HepG2 (cell line): Measurements from ENCODE around the gene RBBP8NL. TPM values are rescaled to one million over a fixed set of nuclear protein-coding genes. Genes with fewer than 3 reads are reported as not detected.
A peak's percentile ranks its signal among the peaks of the same experiment; 100 is the strongest.

Experiments used
- AGO2 ChIP-seq: fragments of 200-400 bp; formaldehyde crosslinking; optimal IDR thresholded peaks from 2 replicates; pipeline ENCODE3; 2017; ENCODE audit warnings: mild to moderate bottlenecking, low read depth, low read length, moderate library complexity
- CCDC6 ChIP-seq: sonication (generic); formaldehyde crosslinking; IDR thresholded peaks from 2 replicates; pipeline ENCODE4 v1.8.1; 2022; ENCODE audit warnings: mild to moderate bottlenecking, missing genetic modification reagents, moderate library complexity
- DZIP1 ChIP-seq: sonication (generic); formaldehyde crosslinking; IDR thresholded peaks from 2 replicates; pipeline ENCODE4 v1.5.0; 2020; ENCODE audit warnings: mild to moderate bottlenecking, missing genetic modification reagents
- ELF1 ChIP-seq: sonication (generic); formaldehyde crosslinking; IDR thresholded peaks from 2 replicates; pipeline ENCODE4 v1.4.0; 2020; ENCODE audit warnings: missing genetic modification reagents
- GFI1 ChIP-seq: sonication (generic); formaldehyde crosslinking; IDR thresholded peaks from 2 replicates; pipeline ENCODE4 v1.5.0; 2020; ENCODE audit warnings: missing genetic modification reagents, mild to moderate bottlenecking, borderline replicate concordance
- HNRNPLL ChIP-seq: fragments of 200-400 bp; formaldehyde crosslinking; IDR thresholded peaks from 2 replicates; pipeline ENCODE4 v1.6.1; 2017; ENCODE audit warnings: mild to moderate bottlenecking, low read depth, low read length; ENCODE audit not compliant: poor library complexity, severe bottlenecking
- KMT2A ChIP-seq: sonication (generic); formaldehyde crosslinking; IDR thresholded peaks from 2 replicates; pipeline ENCODE4 v1.4.0; 2020; ENCODE audit warnings: missing genetic modification reagents
- MBD4 ChIP-seq: IDR thresholded peaks from 2 replicates; pipeline ENCODE4 v1.6.1; 2012; ENCODE audit warnings: low read length, inconsistent platforms, borderline replicate concordance
- MTA1 ChIP-seq: sonication (generic); formaldehyde crosslinking; IDR thresholded peaks from 2 replicates; pipeline ENCODE4 v1.4.0; 2020; ENCODE audit warnings: missing genetic modification reagents, mild to moderate bottlenecking, borderline replicate concordance
- NBN ChIP-seq: fragments of 450-650 bp; conservative IDR thresholded peaks from 2 replicates; pipeline ENCODE4 v1.6.1; 2017
- NFE2L1 ChIP-seq: sonication (generic); formaldehyde crosslinking; IDR thresholded peaks from 2 replicates; pipeline ENCODE4 v1.4.0; 2020; ENCODE audit warnings: missing genetic modification reagents, mild to moderate bottlenecking, borderline replicate concordance
- RBFOX2 ChIP-seq: fragments of 200-400 bp; formaldehyde crosslinking; IDR thresholded peaks from 2 replicates; pipeline ENCODE4 v1.6.1; 2017; ENCODE audit warnings: low read depth, mild to moderate bottlenecking, low read length
- RXRA ChIP-seq: sonication (generic); formaldehyde crosslinking; IDR thresholded peaks from 2 replicates; pipeline ENCODE4 v1.5.1; 2020; ENCODE audit warnings: missing genetic modification reagents
- SNAPC2 ChIP-seq: sonication (generic); formaldehyde crosslinking; IDR thresholded peaks from 2 replicates; pipeline ENCODE4 v1.8.1; 2022; ENCODE audit warnings: mild to moderate bottlenecking, missing genetic modification reagents
- TGIF2 ChIP-seq: IDR thresholded peaks from 2 replicates; pipeline ENCODE4 v1.6.1; 2016; ENCODE audit warnings: control low read depth, missing compliant biosample characterization
- TIGD3 ChIP-seq: sonication (generic); formaldehyde crosslinking; IDR thresholded peaks from 2 replicates; pipeline ENCODE4 v1.5.1; 2020; ENCODE audit warnings: mild to moderate bottlenecking, missing genetic modification reagents, borderline replicate concordance
- XBP1 ChIP-seq: sonication (generic); formaldehyde crosslinking; IDR thresholded peaks from 2 replicates; pipeline ENCODE4 v1.5.0; 2020; ENCODE audit warnings: missing genetic modification reagents
- ZKSCAN8 ChIP-seq: IDR thresholded peaks from 2 replicates; pipeline ENCODE4 v1.6.1; 2016; ENCODE audit warnings: borderline replicate concordance, missing genetic modification reagents, missing compliant biosample characterization
- ZNF17 ChIP-seq: sonication (generic); formaldehyde crosslinking; IDR thresholded peaks from 2 replicates; pipeline ENCODE4 v1.5.0; 2020; ENCODE audit warnings: mild to moderate bottlenecking, missing genetic modification reagents
- ZNF337 ChIP-seq: sonication (generic); formaldehyde crosslinking; IDR thresholded peaks from 2 replicates; pipeline ENCODE4 v1.5.1; 2020; ENCODE audit warnings: missing genetic modification reagents, low read depth, mild to moderate bottlenecking, borderline replicate concordance
- ZNF350 ChIP-seq: sonication (generic); formaldehyde crosslinking; IDR thresholded peaks from 2 replicates; pipeline ENCODE4 v1.4.0; 2020; ENCODE audit warnings: mild to moderate bottlenecking, low read depth, missing genetic modification reagents, borderline replicate concordance
- ZNF362 ChIP-seq: sonication (generic); formaldehyde crosslinking; IDR thresholded peaks from 2 replicates; pipeline ENCODE4 v1.4.0; 2020; ENCODE audit warnings: missing genetic modification reagents, mild to moderate bottlenecking, borderline replicate concordance
- ZNF615 ChIP-seq: sonication (generic); formaldehyde crosslinking; IDR thresholded peaks from 2 replicates; pipeline ENCODE4 v1.5.0; 2020; ENCODE audit warnings: mild to moderate bottlenecking, missing genetic modification reagents, borderline replicate concordance
- ZNF616 ChIP-seq: sonication (generic); formaldehyde crosslinking; IDR thresholded peaks from 2 replicates; pipeline ENCODE4 v1.5.0; 2020; ENCODE audit warnings: low read depth, mild to moderate bottlenecking, missing genetic modification reagents
- ZNF772 ChIP-seq: sonication (generic); formaldehyde crosslinking; IDR thresholded peaks from 2 replicates; pipeline ENCODE4 v1.5.0; 2020; ENCODE audit warnings: mild to moderate bottlenecking, missing genetic modification reagents
- ZSCAN30 ChIP-seq: sonication (generic); formaldehyde crosslinking; IDR thresholded peaks from 2 replicates; pipeline ENCODE4 v1.5.0; 2020; ENCODE audit warnings: mild to moderate bottlenecking, missing genetic modification reagents
- polyA plus RNA-seq, 8 experiments: library from polyadenylated mRNA; depleted of rRNA in 3 of 8; stranded (reverse) in 7 of 8; unstranded in 1 of 8; fragments of >200 nt; fragmentation: Illumina TruSeq in 4 of 8; extraction: Trizol in 4 of 8; gene quantifications; 2 replicates each; pipeline versions ENCODE4 v1.2.1 to v1.2.3, GENCODE V29; 2011 to 2016; ENCODE audit warnings: low read depth in 4 of 8, missing spikeins in 1 of 8, mixed read lengths in 1 of 8; ENCODE audit not compliant: insufficient read depth in 1 of 8
- total RNA-seq, 5 experiments: library from RNA; depleted of rRNA; stranded (reverse); fragments of >200 nt; fragmentation: Illumina TruSeq; extraction: Trizol; gene quantifications; 2 replicates each; pipeline ENCODE4 v1.2.3, GENCODE V29; 2016; ENCODE audit warnings: low read depth in 1 of 5

Gene RBBP8NL
- total and polyA plus RNA-seq, 2 of the 13 experiments (the other 11 are each of a cell fraction or from before 2014, with no cell fraction given), result 0.69 to 0.86 TPM

- peak; percentile 59; the same call in 1 of the 2 replicates for TF ChIP-seq KMT2A (CRISPR knock-in tag)
- 0 out of 2 replicates have a peak, but pooled peaks have one; percentile 37 for TF ChIP-seq ZKSCAN8 (CRISPR knock-in tag)
- TF ChIP-seq ZNF615 (CRISPR knock-in tag), result no peak
- TF ChIP-seq NBN, result no peak
- no peak for TF ChIP-seq ZNF337 (CRISPR knock-in tag)
- no peak for TF ChIP-seq DZIP1 (CRISPR knock-in tag)
- TF ChIP-seq HNRNPLL, result peak; percentile 42
- peak; percentile 69 for TF ChIP-seq AGO2
- TF ChIP-seq SNAPC2 (CRISPR knock-in tag), result no peak
- TF ChIP-seq ZNF772 (CRISPR knock-in tag), result no peak
- TF ChIP-seq XBP1 (CRISPR knock-in tag), result no peak
- no peak; the same call in 1 of the 2 replicates for TF ChIP-seq ZNF616 (CRISPR knock-in tag)
- 0 out of 2 replicates have a peak, but pooled peaks have one; percentile 40 for TF ChIP-seq TIGD3 (CRISPR knock-in tag)
- no peak for TF ChIP-seq NFE2L1
- no peak for TF ChIP-seq TGIF2 (CRISPR knock-in tag)
- TF ChIP-seq RBFOX2, result no peak
- no peak for TF ChIP-seq GFI1 (CRISPR knock-in tag)
- peak; percentile 83; the same call in 1 of the 2 replicates for TF ChIP-seq MTA1 (CRISPR knock-in tag)
- TF ChIP-seq ZNF17, result no peak
- no peak for TF ChIP-seq ZNF362
- no peak for TF ChIP-seq MBD4
- peak; percentile 73; the same call in 1 of the 2 replicates for TF ChIP-seq ZNF350
- TF ChIP-seq ZSCAN30, result no peak
- TF ChIP-seq ELF1 (CRISPR knock-in tag), result peak; percentile 39
- TF ChIP-seq RXRA (CRISPR knock-in tag), result peak; percentile 84
- TF ChIP-seq CCDC6 (CRISPR knock-in tag), result 0 out of 2 replicates have a peak, but pooled peaks have one; percentile 48
Measured at GRCh38 chr20:62405108-62405980, 22.0 kb downstream of the RBBP8NL start (continued).
